ENCODE measurements around the gene ARHGAP26. TPM values are rescaled to one million over a fixed set of nuclear protein-coding genes. Genes with fewer than 3 reads are reported as not detected.

Gene ARHGAP26
- total and polyA plus RNA-seq, 4 donors: 5.4 to 52.3 (median 30.4) TPM

DNA sequence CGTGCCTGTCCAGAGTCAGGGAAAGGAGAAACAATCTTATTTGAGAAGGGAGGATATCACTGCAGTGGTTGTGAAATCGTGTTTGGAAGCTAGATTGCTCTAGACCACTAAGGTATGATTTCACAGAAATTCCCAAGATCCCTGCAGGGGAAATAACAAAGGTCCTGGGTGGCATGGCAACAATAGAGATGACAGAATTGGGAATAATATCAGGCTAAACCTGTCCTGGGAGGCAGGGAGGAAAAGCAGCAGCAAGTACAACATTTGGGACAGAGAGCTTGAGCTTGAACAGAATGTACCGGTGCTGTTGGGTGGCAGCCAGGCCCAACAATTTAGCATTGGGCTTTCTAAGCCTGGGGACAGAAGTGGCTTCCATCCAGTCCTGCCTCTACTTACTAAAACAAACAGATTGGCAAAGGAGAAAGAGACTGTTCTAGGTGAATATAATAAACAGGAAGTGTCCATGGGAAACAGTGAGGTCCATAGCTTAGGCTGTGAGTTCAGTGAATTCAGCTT lies 17.0 kb upstream of the ARHGAP26 start:
- no peak for ATAC-seq (ENCODE audit: insufficient read depth, low FRiP score)
- Histone ChIP-seq H3K4me1 (ENCODE audit: control insufficient read depth in 5 of 5, insufficient read depth in 5 of 5, low read length in 5 of 5) (peaks cover 0 to 22% (median 0%) of the 10 kb centered on the region in 5 donors), H3K4me3 (no peak overlapping the region), H3K27me3 (ENCODE audit: control insufficient read depth in 3 of 3, insufficient read depth in 3 of 3, low read length in 2 of 3) (no peaks in the 10 kb centered on the region), H3K36me3 (ENCODE audit: control insufficient read depth in 4 of 4, insufficient read depth in 4 of 4, low read length in 4 of 4) (no peaks in the 10 kb centered on the region), H3K9ac (ENCODE audit: insufficient read depth in 1 of 2, low read length in 2 of 2) (peak overlapping the region in 1 of 2 donors; percentile 0), H3K27ac (ENCODE audit: low read depth in 1 of 2, low read length in 1 of 2) (peak overlapping the region; percentile 61 to 89), H3K9me3 (ENCODE audit: control insufficient read depth in 4 of 4, insufficient read depth in 3 of 4, low read length in 3 of 4) (no peaks in the 10 kb centered on the region)
- WGBS, 2 donors: 29 to 54% methylated on average over 3 of the region's 3 CpGs
- TF ChIP-seq, protein P1, sequence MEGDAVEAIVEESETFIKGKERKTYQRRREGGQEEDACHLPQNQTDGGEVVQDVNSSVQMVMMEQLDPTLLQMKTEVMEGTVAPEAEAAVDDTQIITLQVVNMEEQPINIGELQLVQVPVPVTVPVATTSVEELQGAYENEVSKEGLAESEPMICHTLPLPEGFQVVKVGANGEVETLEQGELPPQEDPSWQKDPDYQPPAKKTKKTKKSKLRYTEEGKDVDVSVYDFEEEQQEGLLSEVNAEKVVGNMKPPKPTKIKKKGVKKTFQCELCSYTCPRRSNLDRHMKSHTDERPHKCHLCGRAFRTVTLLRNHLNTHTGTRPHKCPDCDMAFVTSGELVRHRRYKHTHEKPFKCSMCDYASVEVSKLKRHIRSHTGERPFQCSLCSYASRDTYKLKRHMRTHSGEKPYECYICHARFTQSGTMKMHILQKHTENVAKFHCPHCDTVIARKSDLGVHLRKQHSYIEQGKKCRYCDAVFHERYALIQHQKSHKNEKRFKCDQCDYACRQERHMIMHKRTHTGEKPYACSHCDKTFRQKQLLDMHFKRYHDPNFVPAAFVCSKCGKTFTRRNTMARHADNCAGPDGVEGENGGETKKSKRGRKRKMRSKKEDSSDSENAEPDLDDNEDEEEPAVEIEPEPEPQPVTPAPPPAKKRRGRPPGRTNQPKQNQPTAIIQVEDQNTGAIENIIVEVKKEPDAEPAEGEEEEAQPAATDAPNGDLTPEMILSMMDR (IDR thresholded peaks at IDR 0.05; ENCODE audit: control extremely low read depth, extremely low read depth): no peak
- DNase-seq: no peak

DNA sequence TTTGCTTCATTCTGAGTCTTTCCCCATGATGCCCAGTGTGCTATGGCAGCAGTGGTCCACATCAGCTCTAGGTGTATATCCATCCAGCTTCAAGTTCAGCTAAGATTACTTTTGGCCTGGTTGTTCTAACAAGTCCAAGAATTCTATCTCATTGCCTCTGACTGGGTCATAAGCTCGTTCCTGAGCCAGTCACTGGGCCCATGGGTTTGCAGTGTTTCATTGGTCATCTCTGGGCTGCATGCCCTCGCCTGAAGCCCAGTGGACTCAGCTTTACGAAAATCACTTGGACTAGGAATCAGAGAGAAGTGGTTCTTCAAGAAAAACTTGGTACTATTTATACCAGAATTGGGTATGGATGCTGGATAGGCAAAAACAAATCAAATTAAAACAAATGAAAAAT lies 16.1 kb upstream of the ARHGAP26 start:
- Histone ChIP-seq H3K4me3 (no peak overlapping the region), H3K27ac (ENCODE audit: low read depth in 1 of 2, low read length in 1 of 2) (peak overlapping the region in 1 of 2 donors; percentile 89), H3K36me3 (ENCODE audit: control insufficient read depth in 4 of 4, insufficient read depth in 4 of 4, low read length in 4 of 4) (no peaks in the 10 kb centered on the region), H3K27me3 (ENCODE audit: control insufficient read depth in 3 of 3, insufficient read depth in 3 of 3, low read length in 2 of 3) (no peaks in the 10 kb centered on the region), H3K9me3 (ENCODE audit: control insufficient read depth in 4 of 4, insufficient read depth in 3 of 4, low read length in 3 of 4) (no peaks in the 10 kb centered on the region), H3K4me1 (ENCODE audit: control insufficient read depth in 5 of 5, insufficient read depth in 5 of 5, low read length in 5 of 5) (peaks cover 0 to 18% (median 0%) of the 10 kb centered on the region in 5 donors), H3K9ac (ENCODE audit: insufficient read depth in 1 of 2, low read length in 2 of 2) (no peak overlapping the region)
- TF ChIP-seq, protein P1 (IDR thresholded peaks at IDR 0.05; ENCODE audit: control extremely low read depth, extremely low read depth): no peak
- 93 to 99% methylated on average over 3 of the region's 3 CpGs for WGBS, 2 donors
- DNase-seq: no peak
- ATAC-seq (ENCODE audit: insufficient read depth, low FRiP score): no peak

DNA sequence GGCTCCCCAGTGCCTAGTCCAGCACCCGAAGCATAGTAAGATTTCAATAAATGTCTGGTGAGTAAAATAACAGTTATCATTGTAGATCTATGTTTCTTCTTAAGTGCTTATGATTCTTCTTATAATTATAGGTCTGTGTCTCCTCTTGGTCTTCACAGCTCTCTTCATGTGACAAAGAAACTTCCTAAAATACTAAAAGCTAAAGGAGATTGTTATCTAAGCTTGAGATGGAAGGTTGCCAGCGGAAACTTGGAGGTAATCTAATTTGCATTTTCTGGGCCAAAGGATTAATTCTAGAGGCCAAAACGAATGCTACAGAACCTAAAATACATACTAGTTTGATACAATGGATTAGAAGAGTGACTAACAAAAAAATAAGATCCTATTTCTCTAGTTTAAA lies 13.6 kb upstream of the ARHGAP26 start:
- ATAC-seq (ENCODE audit: insufficient read depth, low FRiP score) (no peak), DNase-seq (no peak)
- H3K4me1 ChIP-seq (ENCODE audit: control insufficient read depth in 5 of 5, insufficient read depth in 5 of 5, low read length in 5 of 5): peaks cover 0 to 11% (median 0%) of the 10 kb centered on the region in 5 donors
- WGBS, 2 donors: 70 to 75% methylated on average over 3 of the region's 3 CpGs
- no peaks in the 10 kb centered on the region for H3K9me3 ChIP-seq (ENCODE audit: control insufficient read depth in 4 of 4, insufficient read depth in 3 of 4, low read length in 3 of 4)
- H3K27ac ChIP-seq (ENCODE audit: low read depth in 1 of 2, low read length in 1 of 2): no peak overlapping the region
- H3K9ac ChIP-seq (ENCODE audit: insufficient read depth in 1 of 2, low read length in 2 of 2): no peak overlapping the region
- H3K36me3 ChIP-seq (ENCODE audit: control insufficient read depth in 4 of 4, insufficient read depth in 4 of 4, low read length in 4 of 4): no peaks in the 10 kb centered on the region
- TF ChIP-seq, protein P1 (IDR thresholded peaks at IDR 0.05; ENCODE audit: control extremely low read depth, extremely low read depth): no peak
- H3K27me3 ChIP-seq (ENCODE audit: control insufficient read depth in 3 of 3, insufficient read depth in 3 of 3, low read length in 2 of 3): no peaks in the 10 kb centered on the region
- H3K4me3 ChIP-seq: no peak overlapping the region

DNA sequence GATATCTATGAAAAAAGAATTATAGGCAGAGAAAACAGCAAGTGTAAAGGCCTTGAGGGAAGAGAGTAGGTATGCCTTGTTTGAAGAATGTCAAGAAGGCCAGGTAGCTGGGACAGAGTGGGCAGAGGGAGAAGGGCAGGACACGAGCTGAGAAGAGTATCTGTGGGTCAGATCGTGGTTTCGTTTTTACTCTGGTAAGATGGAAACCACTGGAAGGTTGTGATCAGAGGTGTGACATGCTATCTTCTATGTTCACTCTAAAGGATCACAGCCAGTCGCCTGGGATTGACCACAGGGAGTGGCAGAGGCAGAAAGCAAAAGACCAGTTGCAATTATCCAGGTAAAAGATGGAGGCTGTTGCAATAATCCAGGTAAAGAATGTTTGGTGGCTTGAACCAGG lies 12.6 kb upstream of the ARHGAP26 start:
- TF ChIP-seq, protein P1 (IDR thresholded peaks at IDR 0.05; ENCODE audit: control extremely low read depth, extremely low read depth): no peak
- Histone ChIP-seq H3K9ac (ENCODE audit: insufficient read depth in 1 of 2, low read length in 2 of 2) (no peak overlapping the region), H3K9me3 (ENCODE audit: control insufficient read depth in 4 of 4, insufficient read depth in 3 of 4, low read length in 3 of 4) (no peaks in the 10 kb centered on the region), H3K4me1 (ENCODE audit: control insufficient read depth in 5 of 5, insufficient read depth in 5 of 5, low read length in 5 of 5) (peaks cover 0 to 11% (median 0%) of the 10 kb centered on the region in 5 donors), H3K4me3 (no peak overlapping the region), H3K27ac (ENCODE audit: low read depth in 1 of 2, low read length in 1 of 2) (no peak overlapping the region), H3K27me3 (ENCODE audit: control insufficient read depth in 3 of 3, insufficient read depth in 3 of 3, low read length in 2 of 3) (no peaks in the 10 kb centered on the region), H3K36me3 (ENCODE audit: control insufficient read depth in 4 of 4, insufficient read depth in 4 of 4, low read length in 4 of 4) (no peaks in the 10 kb centered on the region)
- 84 to 86% methylated on average over 4 of the region's 4 CpGs for WGBS, 2 donors
- no peak for DNase-seq
- ATAC-seq (ENCODE audit: insufficient read depth, low FRiP score): no peak

Data from lung (tissue), 12 donors.